GM12878 (cell line): Measurements from ENCODE around the gene NUAK2. TPM values are rescaled to one million over a fixed set of nuclear protein-coding genes. Genes with fewer than 3 reads are reported as not detected.

Experiments
- ATF7 ChIP-seq: fragments of 450-650 bp; IDR thresholded peaks from 2 replicates; pipeline ENCODE4 v1.6.1; 2016; ENCODE audit warnings: low read depth, mild to moderate bottlenecking
- BCL3 ChIP-seq: IDR thresholded peaks from 2 replicates; pipeline ENCODE4 v1.6.1; 2011; ENCODE audit warnings: borderline replicate concordance, low read depth, mild to moderate bottlenecking, moderate library complexity, low read length; ENCODE audit not compliant: insufficient read depth, poor library complexity, severe bottlenecking
- BHLHE40 ChIP-seq, 2 experiments: fragments of 450-650 bp in 1 of 2; IDR thresholded peaks; 2 replicates each; pipeline ENCODE4 v1.6.1; 2011 to 2017; ENCODE audit warnings: low read depth in 2 of 2, borderline replicate concordance in 1 of 2, improper control_type of control experiment in 1 of 2, low read length in 1 of 2, mild to moderate bottlenecking in 1 of 2
- BMI1 ChIP-seq: fragments of 450-650 bp; IDR thresholded peaks from 2 replicates; pipeline ENCODE4 v1.6.1; 2016; ENCODE audit warnings: mild to moderate bottlenecking, moderate library complexity, borderline replicate concordance
- CEBPB ChIP-seq, 2 experiments: fragments of 150-350 bp in 1 of 2; IDR thresholded peaks; 2 replicates each; pipeline ENCODE4 v1.6.1; 2012 to 2014; ENCODE audit warnings: low read depth in 2 of 2, low read length in 2 of 2, borderline replicate concordance in 1 of 2, inconsistent platforms in 1 of 2
- CHD2 ChIP-seq: IDR thresholded peaks from 2 replicates; pipeline ENCODE4 v1.6.1; 2011; ENCODE audit warnings: low read depth, low read length, improper control_type of control experiment, borderline replicate concordance
- EED ChIP-seq: sonication (generic); IDR thresholded peaks from 2 replicates; pipeline ENCODE4 v1.6.1; 2016; ENCODE audit warnings: antibody characterized with exemption, low read depth
- EZH2 ChIP-seq: IDR thresholded peaks from 2 replicates; pipeline ENCODE4 v1.6.1; 2012; ENCODE audit warnings: low read depth, mild to moderate bottlenecking, control low read depth, inconsistent platforms, low read length, borderline replicate concordance; ENCODE audit not compliant: control insufficient read depth
- FOXK2 ChIP-seq: fragments of 450-650 bp; IDR thresholded peaks from 2 replicates; pipeline ENCODE4 v1.6.1; 2017; ENCODE audit warnings: mild to moderate bottlenecking, moderate library complexity
- NFIC ChIP-seq: IDR thresholded peaks from 2 replicates; pipeline ENCODE4 v1.6.1; 2012; ENCODE audit warnings: low read depth, mild to moderate bottlenecking, inconsistent platforms, low read length, moderate library complexity
- NR2C2 ChIP-seq: IDR thresholded peaks from 2 replicates; pipeline ENCODE4 v1.6.1; 2011; ENCODE audit warnings: borderline replicate concordance, low read depth; ENCODE audit not compliant: control insufficient read depth, insufficient read length
- PAX8 ChIP-seq: fragments of 450-650 bp; IDR thresholded peaks from 2 replicates; pipeline ENCODE4 v1.6.1; 2017; ENCODE audit warnings: mild to moderate bottlenecking, moderate library complexity
- PKNOX1 ChIP-seq: fragments of 450-650 bp; IDR thresholded peaks from 2 replicates; pipeline ENCODE4 v1.6.1; 2016; ENCODE audit warnings: mild to moderate bottlenecking
- POLR2AphosphoS5 ChIP-seq: IDR thresholded peaks from 2 replicates; pipeline ENCODE4 v1.6.1; 2011; ENCODE audit warnings: mild to moderate bottlenecking, low read length, inconsistent platforms
- PRDM15 ChIP-seq: fragments of 450-650 bp; formaldehyde crosslinking; IDR thresholded peaks from 2 replicates; pipeline ENCODE4 v1.4.0; 2020; ENCODE audit warnings: mild to moderate bottlenecking, moderate library complexity
- RELA ChIP-seq: fragments of 450-650 bp; IDR thresholded peaks from 2 replicates; pipeline ENCODE4 v1.8.0; 2014; ENCODE audit warnings: borderline replicate concordance; ENCODE audit not compliant: partially characterized antibody
- ZBED1 ChIP-seq: IDR thresholded peaks from 2 replicates; pipeline ENCODE4 v1.6.1; 2016; ENCODE audit warnings: borderline replicate concordance
- ZNF207 ChIP-seq: fragments of 450-650 bp; IDR thresholded peaks from 2 replicates; pipeline ENCODE4 v1.6.1; 2014; ENCODE audit warnings: antibody characterized with exemption, mild to moderate bottlenecking, borderline replicate concordance
- polyA plus RNA-seq, 11 experiments: library from polyadenylated mRNA; depleted of rRNA in 4 of 11; unstranded in 6 of 11; stranded (reverse) in 5 of 11; fragments of >200 nt; fragmentation: Nextera tagmentation in 4 of 11; fragmentation: Illumina TruSeq in 1 of 11; extraction: Ambion mirVana in 4 of 11; extraction: Trizol in 1 of 11; gene quantifications; 1 replicate in 1 of 11; 2 replicates in 10 of 11; pipeline versions ENCODE4 v1.2.1 to v1.2.3, GENCODE V29; 2011 to 2016; ENCODE audit warnings: inconsistent platforms in 2 of 11, missing spikeins in 2 of 11, low read depth in 1 of 11
- total RNA-seq, 4 experiments: library from RNA; depleted of rRNA in 3 of 4; stranded (reverse); fragments of >200 nt in 3 of 4; fragmentation: Illumina TruSeq in 1 of 4; extraction: Trizol in 1 of 4; gene quantifications; 2 replicates each; pipeline versions ENCODE4 v1.2.1 to v1.2.3, GENCODE V29; 2013 to 2021
- TF ChIP-seq, protein P1 (sequence below): fragments of 150-350 bp; IDR thresholded peaks from 2 replicates; pipeline ENCODE4 v1.6.1; 2016; ENCODE audit warnings: low read depth, low read length

The NUAK2 gene
- total and polyA plus RNA-seq, 10 of the 15 experiments (the other 5 are each of a cell fraction or from before 2014, with no cell fraction given): 0.27 to 3.0 (median 1.2) TPM

- TF ChIP-seq CEBPB (IDR thresholded peaks at IDR 0.05; ENCODE audit: borderline replicate concordance in 1 of 2, low read depth in 2 of 2, low read length in 2 of 2) (no peak), BHLHE40 (IDR thresholded peaks at IDR 0.05; ENCODE audit: borderline replicate concordance in 1 of 2, low read depth in 2 of 2, low read length in 1 of 2) (peak; percentile 48 to 60; a peak in 3 of 4 replicates), ZNF207 (no peak), PAX8 (no peak), POLR2AphosphoS5 (peak; percentile 36; the same call in 1 of the 2 replicates), NR2C2 (no peak), EED (peak; percentile 52; the same call in 1 of the 2 replicates), BCL3 (peak; percentile 55), BMI1 (no peak), EZH2 (no peak), NFIC (peak; percentile 49; the same call in 1 of the 2 replicates), PRDM15 (CRISPR knock-in tag) (no peak), PKNOX1 (peak; percentile 31; the same call in 1 of the 2 replicates), RELA (peak; percentile 3), ATF7 (peak; percentile 61; the same call in 1 of the 2 replicates), CHD2 (peak; percentile 69; the same call in 1 of the 2 replicates), FOXK2 (peak; percentile 84), ZBED1 (no peak)
- TF ChIP-seq, protein P1, sequence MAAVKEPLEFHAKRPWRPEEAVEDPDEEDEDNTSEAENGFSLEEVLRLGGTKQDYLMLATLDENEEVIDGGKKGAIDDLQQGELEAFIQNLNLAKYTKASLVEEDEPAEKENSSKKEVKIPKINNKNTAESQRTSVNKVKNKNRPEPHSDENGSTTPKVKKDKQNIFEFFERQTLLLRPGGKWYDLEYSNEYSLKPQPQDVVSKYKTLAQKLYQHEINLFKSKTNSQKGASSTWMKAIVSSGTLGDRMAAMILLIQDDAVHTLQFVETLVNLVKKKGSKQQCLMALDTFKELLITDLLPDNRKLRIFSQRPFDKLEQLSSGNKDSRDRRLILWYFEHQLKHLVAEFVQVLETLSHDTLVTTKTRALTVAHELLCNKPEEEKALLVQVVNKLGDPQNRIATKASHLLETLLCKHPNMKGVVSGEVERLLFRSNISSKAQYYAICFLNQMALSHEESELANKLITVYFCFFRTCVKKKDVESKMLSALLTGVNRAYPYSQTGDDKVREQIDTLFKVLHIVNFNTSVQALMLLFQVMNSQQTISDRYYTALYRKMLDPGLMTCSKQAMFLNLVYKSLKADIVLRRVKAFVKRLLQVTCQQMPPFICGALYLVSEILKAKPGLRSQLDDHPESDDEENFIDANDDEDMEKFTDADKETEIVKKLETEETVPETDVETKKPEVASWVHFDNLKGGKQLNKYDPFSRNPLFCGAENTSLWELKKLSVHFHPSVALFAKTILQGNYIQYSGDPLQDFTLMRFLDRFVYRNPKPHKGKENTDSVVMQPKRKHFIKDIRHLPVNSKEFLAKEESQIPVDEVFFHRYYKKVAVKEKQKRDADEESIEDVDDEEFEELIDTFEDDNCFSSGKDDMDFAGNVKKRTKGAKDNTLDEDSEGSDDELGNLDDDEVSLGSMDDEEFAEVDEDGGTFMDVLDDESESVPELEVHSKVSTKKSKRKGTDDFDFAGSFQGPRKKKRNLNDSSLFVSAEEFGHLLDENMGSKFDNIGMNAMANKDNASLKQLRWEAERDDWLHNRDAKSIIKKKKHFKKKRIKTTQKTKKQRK: no peak
These were observed 7.8 kb downstream of the NUAK2 start (continued) for GRCh38 chr1:205313563-205314308.
